ENCODE results near the gene DPF1.

GRCh38 chr19:38267761-38268483 is 43.9 kb upstream of the DPF1 start:
- TF ChIP-seq, protein P1, sequence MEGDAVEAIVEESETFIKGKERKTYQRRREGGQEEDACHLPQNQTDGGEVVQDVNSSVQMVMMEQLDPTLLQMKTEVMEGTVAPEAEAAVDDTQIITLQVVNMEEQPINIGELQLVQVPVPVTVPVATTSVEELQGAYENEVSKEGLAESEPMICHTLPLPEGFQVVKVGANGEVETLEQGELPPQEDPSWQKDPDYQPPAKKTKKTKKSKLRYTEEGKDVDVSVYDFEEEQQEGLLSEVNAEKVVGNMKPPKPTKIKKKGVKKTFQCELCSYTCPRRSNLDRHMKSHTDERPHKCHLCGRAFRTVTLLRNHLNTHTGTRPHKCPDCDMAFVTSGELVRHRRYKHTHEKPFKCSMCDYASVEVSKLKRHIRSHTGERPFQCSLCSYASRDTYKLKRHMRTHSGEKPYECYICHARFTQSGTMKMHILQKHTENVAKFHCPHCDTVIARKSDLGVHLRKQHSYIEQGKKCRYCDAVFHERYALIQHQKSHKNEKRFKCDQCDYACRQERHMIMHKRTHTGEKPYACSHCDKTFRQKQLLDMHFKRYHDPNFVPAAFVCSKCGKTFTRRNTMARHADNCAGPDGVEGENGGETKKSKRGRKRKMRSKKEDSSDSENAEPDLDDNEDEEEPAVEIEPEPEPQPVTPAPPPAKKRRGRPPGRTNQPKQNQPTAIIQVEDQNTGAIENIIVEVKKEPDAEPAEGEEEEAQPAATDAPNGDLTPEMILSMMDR (IDR thresholded peaks at IDR 0.05) = no peak
- TF ChIP-seq POLR2A (IDR thresholded peaks at IDR 0.05) (no peak), EP300 (IDR thresholded peaks at IDR 0.05) (no peak)

Measured in ovary (tissue), 3 donors.